Suppressor macrophage (primary cell): Measurements from ENCODE around the gene PRSS12.
"Not testable (repeated sequence)": the region's sequence is repeated elsewhere in the genome, so short reads cannot be mapped to it uniquely, and the experiment has no call there.

Experiments used
- DNase-seq, 4 experiments: peaks; one replicate each; pipeline ENCODE4 v3.0.0-alpha.2; 2020 to 2022
- total RNA-seq, 17 experiments: gene quantifications; one replicate each; lab custom pipeline; 2026; ENCODE audit warnings: mixed read lengths in 6 of 17, inconsistent platforms in 3 of 17; lab: John Stamatoyannopoulos, UW

Gene PRSS12
- total RNA-seq = 0 to 3.9 (median 0) reads per million in 17 experiments

- peak; percentile 49 to 75 (median 58) for DNase-seq
These were observed at the start of gene PRSS12 for GRCh38 chr4:118352843-118353533. Gene PRSS12 (minus strand): TSS chr4:118353003. CDS start chr4:118352720, 283 bp downstream.

- DNase-seq = peak in 1 of 4 experiments; percentile 3
These were observed 47.6 kb upstream of the PRSS12 start for GRCh38 chr4:118400356-118400755.

GRCh38 chr4:118399883-118400282, 47.1 kb upstream of the PRSS12 start:
- DNase-seq = not testable (repeated sequence)

GRCh38 chr4:118398226-118399090, 45.7 kb upstream of the PRSS12 start:
- DNase-seq = peak in 2 of 4 experiments; percentile 1 to 2

DNA sequence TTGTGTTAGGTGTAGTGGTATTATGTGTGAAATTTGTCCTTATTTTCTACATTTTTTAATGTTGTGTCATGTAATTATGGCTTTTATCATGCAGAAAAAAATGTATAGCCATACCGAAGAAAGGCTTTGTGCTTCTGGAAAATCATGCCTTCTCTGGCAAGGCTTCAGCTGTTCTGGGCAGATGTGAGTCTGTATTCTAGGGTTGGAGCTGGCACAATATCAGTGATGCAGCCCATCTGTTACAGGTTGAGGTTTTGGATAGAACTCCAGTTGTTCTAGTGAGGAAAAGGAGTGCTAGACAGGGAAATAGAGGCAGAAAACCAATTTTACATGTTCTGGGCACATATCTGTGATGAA, 44.8 kb upstream of the PRSS12 start:
- no peak for DNase-seq

GRCh38 chr4:118396881-118397622, 44.2 kb upstream of the PRSS12 start:
- no peak for DNase-seq

GRCh38 chr4:118395057-118395644, 42.3 kb upstream of the PRSS12 start:
- no peak for DNase-seq

- not testable (repeated sequence) for DNase-seq
These were observed 39.7 kb upstream of the PRSS12 start for GRCh38 chr4:118392509-118392908.

GRCh38 chr4:118390121-118390520, 37.3 kb upstream of the PRSS12 start:
- DNase-seq = no peak

DNA sequence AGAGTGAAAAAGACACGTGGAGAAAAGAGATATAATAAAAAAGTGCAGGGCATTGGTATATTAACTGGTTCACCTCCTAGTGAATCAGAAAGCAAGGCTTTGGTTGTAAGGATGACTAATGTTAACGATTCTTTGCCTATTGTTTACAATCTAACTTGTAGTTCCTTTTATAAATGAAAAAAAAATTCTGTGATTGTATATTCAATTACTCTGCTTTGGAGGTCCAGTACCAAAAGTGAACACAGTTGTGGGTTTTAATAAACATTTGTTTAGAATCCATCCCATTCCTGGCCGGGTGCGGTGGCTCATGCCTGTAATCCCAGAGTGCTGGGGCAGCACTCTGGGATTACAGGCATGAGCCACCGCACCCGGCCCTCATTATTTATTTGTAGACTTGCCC, 36.9 kb upstream of the PRSS12 start:
- DNase-seq = no peak

DNA sequence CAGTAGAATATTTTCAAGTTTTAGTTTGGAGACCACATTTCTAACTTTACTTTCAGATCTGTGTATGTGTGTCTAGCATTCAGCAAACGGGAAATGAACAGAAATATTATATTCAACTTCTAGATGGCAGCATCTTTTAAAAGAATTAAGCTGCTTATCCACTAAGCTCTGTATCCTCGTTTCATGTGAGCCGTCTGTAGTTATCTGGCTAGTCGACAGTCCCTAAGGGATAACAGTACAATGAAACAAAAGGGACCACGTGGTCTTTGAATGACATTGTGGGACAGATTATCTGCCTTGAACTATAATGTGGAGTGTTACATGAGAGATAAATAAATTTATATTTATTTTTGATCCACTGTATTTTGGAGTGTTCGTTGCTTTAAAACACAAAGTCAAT, 35.8 kb upstream of the PRSS12 start:
- DNase-seq = no peak

DNA sequence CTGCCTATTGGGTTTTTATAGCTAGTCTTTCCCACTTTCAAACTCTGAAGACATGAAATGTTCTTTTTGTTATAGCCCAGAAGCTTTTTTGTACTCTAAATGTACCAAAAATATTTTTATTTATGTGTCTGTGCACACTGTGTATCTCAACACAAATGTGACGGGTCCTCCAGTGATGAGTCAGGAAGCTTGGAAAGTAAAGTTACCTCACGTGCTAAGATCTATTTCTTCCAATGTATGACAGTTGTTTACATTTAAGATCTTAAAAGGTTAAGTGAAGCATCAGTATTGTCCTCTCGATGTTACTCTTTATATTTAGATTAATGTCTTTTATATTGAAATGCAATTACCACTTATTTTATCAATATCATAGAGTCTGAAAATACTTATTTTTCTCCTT, 29.1 kb upstream of the PRSS12 start:
- DNase-seq = no peak

- DNase-seq = no peak
These were observed 20.9 kb upstream of the PRSS12 start for GRCh38 chr4:118373614-118374255.

GRCh38 chr4:118372251-118372650, 19.4 kb upstream of the PRSS12 start:
- DNase-seq = no peak

GRCh38 chr4:118369231-118369630, 16.4 kb upstream of the PRSS12 start:
- DNase-seq = no peak

DNA sequence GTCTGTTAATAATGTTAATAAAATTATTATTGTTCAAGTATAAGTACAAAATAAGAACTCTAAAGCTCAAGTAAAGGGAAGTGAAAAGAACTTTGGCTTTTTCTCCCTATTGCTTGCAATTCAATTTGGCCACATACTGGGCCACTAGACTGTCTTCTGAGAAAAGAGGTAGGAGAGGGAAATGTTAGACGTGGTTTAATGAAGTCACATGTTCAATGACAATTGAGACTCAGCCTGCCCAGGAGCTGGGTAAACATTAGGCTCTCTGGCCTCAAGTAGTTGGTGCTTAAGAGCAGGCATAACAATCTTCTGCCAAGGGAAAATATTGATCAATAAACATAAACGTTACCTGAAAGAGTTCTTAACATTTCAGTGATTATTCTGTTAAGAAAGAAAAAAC, 15.1 kb upstream of the PRSS12 start:
- peak in 3 of 4 experiments; percentile 6 to 29 (median 19) for DNase-seq

DNA sequence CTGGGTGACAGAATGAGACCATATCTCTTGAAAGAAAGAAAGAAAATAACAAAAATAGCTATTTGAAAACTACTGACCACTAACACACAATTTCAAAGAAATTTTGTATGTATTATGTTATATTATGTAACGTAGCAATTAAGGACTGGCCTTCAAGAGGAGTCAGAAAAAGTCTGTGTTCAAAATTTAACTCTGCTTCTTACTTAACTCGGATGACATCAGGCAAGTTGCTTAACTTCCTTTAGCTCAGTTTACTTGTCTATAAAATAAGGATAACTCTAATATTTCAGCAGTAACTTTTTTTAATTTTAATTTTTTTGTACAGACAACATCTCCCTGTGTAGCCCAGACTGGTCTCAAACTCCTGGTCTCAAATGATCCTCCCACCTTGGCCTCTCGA, 14.6 kb upstream of the PRSS12 start:
- DNase-seq = peak in 3 of 4 experiments; percentile 5 to 53 (median 41)

DNA sequence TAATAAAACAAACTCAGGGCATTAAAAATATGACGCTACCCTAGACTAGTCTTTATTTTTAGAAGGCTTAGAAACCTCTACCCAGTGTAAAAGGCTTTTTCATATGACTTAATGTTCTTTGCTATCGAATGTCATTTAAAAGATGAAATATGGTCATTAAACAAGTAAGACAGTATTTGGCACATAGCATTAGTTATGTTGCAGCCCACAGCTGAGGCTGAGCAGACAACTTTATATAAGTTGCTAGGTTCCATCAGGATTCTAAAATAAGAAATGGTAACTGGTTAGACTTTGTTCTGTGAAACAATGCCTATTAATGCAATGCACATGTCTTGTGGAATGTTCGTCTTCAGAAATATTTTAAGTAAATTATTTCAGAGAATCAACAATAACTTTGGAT, 10.4 kb upstream of the PRSS12 start:
- DNase-seq = no peak

DNA sequence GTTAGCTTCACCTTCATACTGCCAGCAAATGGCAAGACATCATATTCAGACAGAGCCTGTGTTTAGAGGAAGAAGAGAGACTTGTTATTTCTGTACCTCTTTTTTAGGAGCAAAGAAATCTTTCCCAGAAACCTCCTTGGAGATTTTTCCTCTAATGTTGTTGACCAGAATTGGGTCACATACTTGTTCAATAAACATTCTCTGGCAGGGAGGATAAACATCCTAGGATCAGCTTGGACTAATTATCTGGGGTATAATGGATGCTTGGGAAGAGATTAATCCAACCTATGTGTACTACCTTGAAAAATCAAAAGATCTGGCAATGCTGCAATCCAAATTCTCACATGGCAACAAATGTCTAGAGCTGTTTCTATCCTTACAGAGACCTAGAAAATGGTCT, 8.4 kb upstream of the PRSS12 start:
- no peak for DNase-seq

DNA sequence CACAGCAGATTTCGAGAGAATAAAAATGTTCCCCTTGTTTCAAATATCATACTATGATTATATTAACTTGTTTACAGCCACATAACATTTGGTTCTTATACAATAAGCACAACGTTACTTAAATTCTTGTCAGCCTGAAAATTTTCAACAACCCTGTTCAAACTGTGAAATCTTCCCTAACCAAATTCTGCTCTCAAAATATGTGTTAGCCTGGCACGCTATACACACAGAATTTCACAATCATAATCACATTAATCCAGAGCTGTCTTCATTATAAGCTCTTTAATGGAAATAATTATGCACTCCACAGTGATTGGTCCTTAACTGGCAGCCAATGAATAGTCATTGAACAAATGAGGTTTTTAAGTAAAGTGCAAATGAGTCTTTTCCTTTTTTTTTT, 7.3 kb upstream of the PRSS12 start:
- DNase-seq = no peak

GRCh38 chr4:118357601-118358000, 4.8 kb upstream of the PRSS12 start:
- no peak for DNase-seq

- no peak for DNase-seq
These were observed 3.9 kb upstream of the PRSS12 start for GRCh38 chr4:118356731-118357130.
